Erythroblast (primary cell): ENCODE data around the gene PIGN.

Experiments
- GATA1 ChIP-seq: IDR thresholded peaks from 2 replicates; pipeline ENCODE4 v1.6.1; 2011; ENCODE audit warnings: low read depth, mild to moderate bottlenecking, control low read depth, low read length, moderate library complexity
- POLR2A ChIP-seq: IDR thresholded peaks from 2 replicates; pipeline ENCODE4 v1.6.1; 2011; ENCODE audit warnings: mild to moderate bottlenecking, low read length

DNA sequence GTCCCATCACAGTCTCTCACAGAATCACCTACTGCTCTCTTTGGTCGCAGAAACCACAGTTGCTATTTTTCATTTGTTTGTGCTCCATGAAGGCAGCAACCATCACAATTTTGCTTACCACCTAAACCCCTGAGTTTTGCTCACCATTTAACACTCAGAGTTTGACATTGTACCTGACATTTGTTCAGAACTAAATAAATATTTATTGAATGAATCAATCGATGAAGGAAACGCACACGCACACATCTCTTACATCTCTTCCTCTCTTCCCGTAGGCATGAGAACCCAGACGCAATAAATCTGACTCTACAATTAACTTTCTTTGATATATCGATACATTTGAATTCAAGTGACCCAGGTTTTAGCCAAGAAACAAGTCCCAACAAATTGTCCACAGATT is 188.5 kb downstream of the PIGN start:
- TF ChIP-seq POLR2A (no peak), GATA1 (no peak)
